Uterus (tissue), 2 donors: Measurements from ENCODE around the gene FEZF2.

Source experiments
- CTCF ChIP-seq, 4 experiments: fragments of 200-600 bp in 2 of 4; fragments of 450-650 bp in 2 of 4; sonication (generic) in 2 of 4; IDR thresholded peaks; one replicate each; pipeline ENCODE4 v1.5.1; 2016 to 2019; ENCODE audit warnings: antibody characterized with exemption in 4 of 4, mild to moderate bottlenecking in 2 of 4, moderate library complexity in 1 of 4
- POLR2A ChIP-seq, 2 donors: fragments of 450-650 bp; IDR thresholded peaks; one replicate each; pipeline ENCODE4 v1.6.1; 2016; ENCODE audit warnings: antibody characterized with exemption in 2 of 2, mild to moderate bottlenecking in 1 of 2, moderate library complexity in 1 of 2

DNA sequence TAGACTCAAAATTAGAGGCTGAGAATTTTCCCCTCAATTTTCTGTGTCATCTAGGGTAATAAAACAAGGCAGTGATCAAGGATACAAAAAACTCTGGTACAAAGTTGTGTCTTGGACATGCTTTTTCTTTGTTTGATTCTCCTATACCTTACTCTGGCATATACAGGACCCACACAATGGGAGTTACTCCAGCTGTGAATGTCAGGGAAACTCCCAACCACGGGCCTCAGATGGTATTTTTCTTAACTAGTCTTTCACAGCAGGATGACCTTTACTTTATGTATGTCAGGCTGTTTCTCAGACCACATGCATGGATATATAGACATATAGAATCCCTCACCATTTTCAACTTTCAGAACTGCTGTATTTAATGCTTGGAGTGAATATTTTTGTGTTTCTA, 41.3 kb downstream of the FEZF2 start:
- no peak for TF ChIP-seq CTCF (IDR thresholded peaks at IDR 0.05)
- TF ChIP-seq POLR2A (IDR thresholded peaks at IDR 0.05), result no peak
